GM12801 (cell line): ENCODE results near the gene GLI1.

ENCODE experiments used
- TF ChIP-seq, protein P1 (sequence below): IDR thresholded peaks from one replicate; pipeline ENCODE4 v1.5.1; 2011; ENCODE audit warnings: control low read depth; ENCODE audit not compliant: insufficient read length; ENCODE audit errors: extremely low read depth

Gene GLI1

DNA sequence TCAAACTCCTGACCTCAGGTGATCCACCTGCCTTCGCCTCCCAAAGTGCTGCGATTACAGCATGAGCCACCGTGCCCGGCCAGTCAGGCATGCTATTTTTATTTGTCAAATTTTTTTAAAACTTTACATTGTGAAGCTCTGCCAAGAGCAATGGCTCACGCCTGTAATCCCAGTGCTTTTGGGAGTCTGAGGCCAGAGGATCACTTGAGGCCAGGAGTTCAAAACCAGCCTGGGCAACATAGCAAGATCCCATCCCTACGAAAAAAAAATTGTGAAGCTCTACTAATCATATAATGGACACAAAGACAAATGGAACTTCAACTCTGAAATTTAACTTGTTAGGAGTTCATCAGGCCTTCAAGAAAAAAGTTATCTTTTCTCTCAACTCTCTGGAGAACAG lies 30.6 kb upstream of the GLI1 start:
- TF ChIP-seq, protein P1, sequence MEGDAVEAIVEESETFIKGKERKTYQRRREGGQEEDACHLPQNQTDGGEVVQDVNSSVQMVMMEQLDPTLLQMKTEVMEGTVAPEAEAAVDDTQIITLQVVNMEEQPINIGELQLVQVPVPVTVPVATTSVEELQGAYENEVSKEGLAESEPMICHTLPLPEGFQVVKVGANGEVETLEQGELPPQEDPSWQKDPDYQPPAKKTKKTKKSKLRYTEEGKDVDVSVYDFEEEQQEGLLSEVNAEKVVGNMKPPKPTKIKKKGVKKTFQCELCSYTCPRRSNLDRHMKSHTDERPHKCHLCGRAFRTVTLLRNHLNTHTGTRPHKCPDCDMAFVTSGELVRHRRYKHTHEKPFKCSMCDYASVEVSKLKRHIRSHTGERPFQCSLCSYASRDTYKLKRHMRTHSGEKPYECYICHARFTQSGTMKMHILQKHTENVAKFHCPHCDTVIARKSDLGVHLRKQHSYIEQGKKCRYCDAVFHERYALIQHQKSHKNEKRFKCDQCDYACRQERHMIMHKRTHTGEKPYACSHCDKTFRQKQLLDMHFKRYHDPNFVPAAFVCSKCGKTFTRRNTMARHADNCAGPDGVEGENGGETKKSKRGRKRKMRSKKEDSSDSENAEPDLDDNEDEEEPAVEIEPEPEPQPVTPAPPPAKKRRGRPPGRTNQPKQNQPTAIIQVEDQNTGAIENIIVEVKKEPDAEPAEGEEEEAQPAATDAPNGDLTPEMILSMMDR = no peak

GRCh38 chr12:57429473-57430111 lies 30.0 kb upstream of the GLI1 start:
- TF ChIP-seq, protein P1 = no peak

DNA sequence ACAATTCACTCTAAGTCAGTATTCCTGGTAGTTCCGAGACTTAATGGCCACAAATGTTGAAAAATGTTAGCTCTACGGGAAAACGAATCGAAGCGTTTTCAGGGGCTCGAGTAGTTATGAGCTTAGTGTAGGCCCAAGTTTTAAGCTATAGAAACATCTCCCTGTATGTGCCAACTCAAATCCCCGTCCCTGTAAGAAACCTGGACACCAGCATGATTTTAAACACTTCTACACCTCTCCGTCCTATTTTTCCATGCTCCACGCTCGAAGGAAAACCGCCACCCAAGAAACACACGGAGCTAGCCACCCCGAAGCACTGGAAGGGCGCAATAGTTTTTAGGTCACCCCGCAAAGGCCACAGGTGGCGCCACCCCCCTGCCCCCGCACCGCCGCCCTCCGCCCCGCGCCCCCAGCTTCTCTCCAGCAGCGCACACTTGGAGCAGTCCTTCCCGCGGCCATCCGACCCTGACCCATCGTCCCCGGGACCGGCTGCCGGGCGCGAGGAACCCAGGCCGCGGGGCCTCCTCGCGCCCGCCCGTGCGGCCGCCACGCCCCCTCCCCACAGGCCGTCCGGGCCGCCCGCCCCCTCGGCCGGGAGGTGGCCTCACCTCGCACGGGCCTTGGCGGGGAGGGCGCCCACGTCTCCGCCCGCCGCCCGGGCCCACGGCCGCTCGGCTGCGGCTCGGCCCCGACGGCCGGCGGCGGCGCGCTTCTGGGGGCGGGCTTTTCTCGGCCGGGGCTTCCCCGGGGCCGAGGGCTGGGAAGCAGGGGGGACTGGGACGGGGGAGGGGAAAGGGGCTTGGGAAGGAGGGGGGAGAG lies 29.3 kb upstream of the GLI1 start:
- TF ChIP-seq, protein P1 = no peak

DNA sequence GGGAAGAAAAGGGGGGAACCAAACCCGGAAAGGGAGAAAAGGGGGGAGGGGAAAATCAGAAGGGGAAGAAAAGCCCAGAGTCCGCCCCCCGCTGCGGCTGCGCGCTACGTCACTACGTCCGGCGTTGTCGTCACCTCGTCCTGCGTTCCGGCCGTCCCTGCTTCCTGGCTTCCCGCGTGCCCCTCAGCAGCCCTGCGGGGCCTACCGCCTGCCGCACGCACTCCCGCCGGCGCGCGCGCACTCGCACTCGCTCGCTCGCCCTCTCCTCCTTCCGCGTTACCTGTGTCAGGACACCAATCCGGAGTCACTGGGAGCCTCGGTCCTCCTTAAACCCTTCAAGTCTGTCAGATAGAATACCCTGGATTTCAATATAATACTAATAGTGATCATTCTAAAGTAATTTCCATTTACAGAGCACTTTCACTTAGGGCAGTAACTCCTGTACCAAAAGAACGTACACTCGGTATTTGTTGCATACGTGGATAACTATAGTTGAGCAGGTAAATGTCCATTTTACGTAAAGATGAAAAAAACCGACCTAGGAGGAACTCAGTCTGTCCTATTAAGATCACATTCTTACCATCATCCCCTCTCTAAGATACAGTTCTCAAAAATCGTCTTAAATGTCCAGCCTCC lies 28.5 kb upstream of the GLI1 start, which contains the start of gene R3HDM2:
TSS of gene R3HDM2 (minus strand) at position 113 of the 636 bp plus-strand sequence. CDS start 120,615 bp downstream, outside the sequence.
- TF ChIP-seq, protein P1 = no peak

- TF ChIP-seq, protein P1 = no peak
These were observed 27.9 kb upstream of the GLI1 start for GRCh38 chr12:57431654-57432188.

- TF ChIP-seq, protein P1 = no peak
These were observed 26.2 kb upstream of the GLI1 start for GRCh38 chr12:57433370-57433769.
